HG02678 (cell line): ENCODE results near the gene NCOA1.
"Not testable (repeated sequence)": the region's sequence is repeated elsewhere in the genome, so short reads cannot be mapped to it uniquely, and the experiment has no call there.

Source experiments
- ATAC-seq: cut with Tn5 transposase; IDR thresholded peaks from one replicate; pipeline ENCODE4 v1.9.1; 2021; ENCODE audit warnings: mild to moderate bottlenecking, moderate library complexity; ENCODE audit not compliant: unreplicated experiment

Gene NCOA1

DNA sequence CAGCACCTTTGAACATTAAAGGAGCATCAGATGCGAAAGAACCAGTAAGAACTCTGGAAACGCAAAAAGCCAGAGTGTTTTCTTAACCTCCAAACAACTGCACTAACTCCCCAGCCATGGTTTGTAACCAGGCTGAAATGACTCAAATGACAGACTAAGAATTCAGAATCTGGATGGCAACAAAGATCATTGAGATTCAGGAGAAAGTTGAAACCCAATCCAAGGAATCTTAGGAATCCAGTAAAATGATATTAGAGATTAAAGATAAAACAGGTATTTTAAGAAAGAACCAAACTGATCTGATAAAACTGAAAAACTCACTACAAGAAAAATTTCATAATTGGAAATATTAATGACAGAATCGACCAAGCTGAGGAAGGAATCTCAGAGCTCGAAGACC is 185.4 kb downstream of the NCOA1 start:
- ATAC-seq, result no peak

GRCh38 chr2:24678066-24678465 is 187.0 kb downstream of the NCOA1 start:
- not testable (repeated sequence) for ATAC-seq

GRCh38 chr2:24680196-24680595 is 189.1 kb downstream of the NCOA1 start:
- ATAC-seq, result no peak

DNA sequence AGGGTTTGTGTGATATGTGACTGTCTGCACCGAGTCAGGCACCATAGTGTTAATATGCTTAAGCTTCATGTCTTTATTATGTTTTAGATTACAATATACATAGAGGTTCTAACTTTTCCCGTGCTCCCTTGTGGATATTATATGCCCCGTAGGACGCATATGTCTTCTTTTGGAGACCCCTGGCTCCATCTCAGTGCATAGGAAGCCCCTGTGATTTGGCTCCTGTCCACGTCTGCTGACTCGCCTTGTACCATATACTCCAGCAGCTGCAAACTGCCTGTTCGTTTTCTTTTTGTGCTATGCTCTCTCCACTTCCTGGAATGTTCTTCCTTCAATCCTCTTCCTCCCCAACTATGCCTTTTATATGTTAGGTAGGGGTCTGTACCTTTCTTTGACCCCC is 191.2 kb downstream of the NCOA1 start:
- ATAC-seq, result no peak

GRCh38 chr2:24683408-24683807 is 192.4 kb downstream of the NCOA1 start:
- no peak for ATAC-seq

- ATAC-seq, result no peak
Observed at GRCh38 chr2:24690524-24690923, 199.5 kb downstream of the NCOA1 start.

- ATAC-seq, result no peak
Observed at GRCh38 chr2:24691806-24692205, 200.8 kb downstream of the NCOA1 start.

DNA sequence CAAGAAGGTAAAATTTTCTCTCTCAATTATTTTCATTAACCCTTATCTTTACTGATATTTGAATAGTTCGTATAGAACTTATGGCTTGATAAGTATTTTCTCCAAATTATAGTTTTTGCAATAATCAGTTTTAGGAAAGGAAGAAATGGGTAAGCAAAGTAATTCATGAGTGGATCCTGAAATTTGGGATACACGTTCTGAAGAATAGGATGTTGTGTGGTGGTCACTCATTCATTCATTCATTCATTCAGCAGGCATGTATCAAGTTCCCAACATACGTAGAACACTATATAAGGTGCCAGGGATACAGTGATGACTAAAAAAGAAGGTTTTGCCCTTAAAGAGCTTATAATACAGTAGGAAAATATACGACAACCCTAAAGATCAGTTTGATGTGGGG is 206.7 kb downstream of the NCOA1 start:
- no peak for ATAC-seq

DNA sequence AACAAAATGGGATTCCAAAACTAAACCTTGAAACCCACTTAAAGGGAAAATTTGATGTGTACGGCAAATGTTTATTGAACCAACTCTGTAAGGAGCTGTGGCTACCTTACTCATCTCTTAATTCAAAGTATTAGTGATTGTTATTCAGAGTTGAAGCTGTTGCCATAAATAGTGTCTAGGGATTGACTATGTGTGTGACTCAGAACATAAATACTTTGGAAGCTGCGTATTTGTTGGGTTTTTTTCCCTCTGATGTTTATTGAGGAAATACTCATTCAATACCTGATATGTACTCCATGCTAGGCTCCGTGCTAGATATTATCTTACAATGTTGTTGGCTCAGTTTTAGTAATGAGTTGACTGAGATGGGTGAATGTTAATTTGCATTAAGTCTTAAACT is 211.7 kb downstream of the NCOA1 start:
- no peak for ATAC-seq

GRCh38 chr2:24704692-24705091 is 213.6 kb downstream of the NCOA1 start:
- ATAC-seq, result no peak

DNA sequence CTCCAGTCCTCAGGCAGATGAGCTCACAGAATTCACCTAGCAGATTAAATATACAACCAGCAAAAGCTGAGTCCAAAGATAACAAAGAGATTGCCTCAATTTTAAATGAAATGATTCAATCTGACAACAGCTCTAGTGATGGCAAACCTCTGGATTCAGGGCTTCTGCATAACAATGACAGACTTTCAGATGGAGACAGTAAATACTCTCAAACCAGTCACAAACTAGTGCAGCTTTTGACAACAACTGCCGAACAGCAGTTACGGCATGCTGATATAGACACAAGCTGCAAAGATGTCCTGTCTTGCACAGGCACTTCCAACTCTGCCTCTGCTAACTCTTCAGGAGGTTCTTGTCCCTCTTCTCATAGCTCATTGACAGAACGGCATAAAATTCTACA is 216.1 kb downstream of the NCOA1 start:
- ATAC-seq, result no peak

DNA sequence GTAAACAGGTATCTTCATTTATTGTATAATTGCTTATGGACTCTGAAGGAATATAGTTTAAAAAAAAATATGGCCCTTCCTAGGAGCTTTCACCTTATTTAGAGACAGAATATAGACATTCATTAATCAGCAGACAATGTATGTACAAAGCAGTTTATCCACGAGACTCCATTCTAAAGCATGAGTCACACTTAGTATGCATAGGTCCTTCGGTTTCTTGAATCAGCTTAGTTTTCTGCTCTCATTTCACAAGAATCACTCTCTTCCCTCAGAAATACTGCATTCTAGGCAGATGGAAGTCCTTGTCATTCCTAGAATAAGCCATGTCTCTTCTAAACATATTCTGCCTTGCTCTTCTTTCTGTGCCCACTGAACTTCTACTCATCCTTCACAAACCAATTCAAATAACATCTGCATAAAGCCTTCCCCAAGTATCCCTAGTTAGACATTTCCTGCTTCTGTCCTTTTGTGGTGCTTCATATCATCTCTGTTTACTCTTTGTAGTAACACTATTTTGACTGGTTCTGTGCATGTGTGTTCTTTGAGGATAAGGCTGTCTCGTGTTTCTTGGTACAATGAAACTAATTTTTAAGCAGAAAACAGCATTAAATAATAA is 217.6 kb downstream of the NCOA1 start:
- no peak for ATAC-seq

- ATAC-seq, result no peak
Observed at GRCh38 chr2:24710806-24711205, 219.8 kb downstream of the NCOA1 start.

DNA sequence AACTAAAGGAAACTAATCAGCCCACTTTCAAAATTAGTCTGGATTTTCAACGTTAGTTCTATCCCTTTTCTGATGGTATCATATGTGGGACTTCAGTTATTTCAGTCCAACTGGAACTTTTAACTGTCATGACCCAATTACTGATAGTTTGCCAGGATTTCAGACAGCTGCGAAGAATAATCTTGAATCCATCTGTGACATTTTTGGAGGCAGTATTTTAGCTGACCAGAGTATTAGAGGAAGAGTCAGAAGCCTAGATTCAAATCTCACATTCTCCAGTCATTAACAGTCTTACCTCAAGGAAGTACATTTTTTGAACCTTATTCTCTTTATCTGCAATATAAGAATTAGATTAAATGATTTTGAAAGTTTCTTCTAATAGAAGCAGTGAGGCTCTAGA is 220.8 kb downstream of the NCOA1 start:
- ATAC-seq, result no peak

GRCh38 chr2:24712296-24712695 is 221.2 kb downstream of the NCOA1 start:
- no peak for ATAC-seq

GRCh38 chr2:24717263-24717951 is 226.4 kb downstream of the NCOA1 start:
- no peak for ATAC-seq

DNA sequence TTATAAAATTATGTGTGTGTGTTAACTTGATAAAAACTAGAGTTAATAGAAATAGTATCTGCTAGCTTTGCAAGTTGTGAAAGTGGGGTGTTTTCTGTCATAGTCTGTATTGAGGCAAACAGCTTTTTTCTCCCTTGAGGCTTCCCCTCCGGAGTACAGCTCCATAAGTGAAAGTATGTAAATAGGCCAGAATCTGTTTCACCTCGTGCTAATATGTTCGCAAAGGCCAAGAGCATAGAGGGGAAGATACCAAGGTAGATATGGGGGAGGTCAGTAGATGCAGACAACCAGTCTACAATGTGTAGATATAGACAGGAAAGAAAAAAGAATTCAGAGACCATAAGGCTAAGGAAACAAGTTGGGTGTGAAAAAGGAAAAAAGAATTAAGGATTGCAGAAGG is 229.3 kb downstream of the NCOA1 start:
- peak; percentile 92 for ATAC-seq

GRCh38 chr2:24721470-24721869 is 230.4 kb downstream of the NCOA1 start:
- ATAC-seq, result no peak

GRCh38 chr2:24722141-24722790 is 231.2 kb downstream of the NCOA1 start:
- ATAC-seq, result no peak

DNA sequence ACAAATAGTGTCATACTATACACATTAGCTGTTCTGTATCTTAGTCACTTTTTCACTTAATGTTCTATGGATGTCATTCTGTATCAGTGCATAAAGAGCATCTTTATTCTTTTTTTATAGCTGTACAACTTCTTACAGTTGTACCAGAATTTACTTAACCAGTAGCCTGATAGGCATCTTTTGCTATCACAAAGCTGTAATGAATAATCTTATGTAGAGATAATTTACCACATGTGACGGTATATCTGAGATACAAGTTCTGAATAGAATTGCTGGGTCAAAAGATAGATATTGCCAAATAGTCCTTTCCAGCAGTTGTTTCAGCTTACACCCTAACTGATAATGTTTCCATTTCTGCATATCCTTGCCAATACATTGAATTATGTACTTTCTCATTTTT is 232.1 kb downstream of the NCOA1 start:
- no peak for ATAC-seq

DNA sequence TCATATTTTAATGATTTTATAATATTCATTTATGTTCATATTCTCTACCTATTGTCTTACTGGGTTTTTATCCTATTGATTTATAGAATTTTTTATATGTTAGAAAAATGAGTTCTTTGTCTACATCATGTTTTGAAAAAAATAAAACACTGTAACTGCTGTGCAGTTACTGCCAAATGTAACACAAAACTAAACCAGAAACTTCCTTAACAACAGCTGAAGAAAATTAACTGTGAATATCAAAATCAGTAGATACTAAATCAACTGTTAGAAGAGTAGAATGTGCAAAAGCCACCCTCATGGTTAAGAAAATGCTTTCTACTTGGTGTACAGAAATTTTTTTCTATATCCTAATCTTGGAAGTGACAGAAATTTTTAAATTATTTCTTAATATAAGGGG is 232.6 kb downstream of the NCOA1 start:
- no peak for ATAC-seq

- ATAC-seq, result no peak
Observed at GRCh38 chr2:24724111-24724775, 233.2 kb downstream of the NCOA1 start.
